Neural progenitor cell (in vitro differentiated cells): ENCODE measurements around the gene JAZF1.

Experiments used
- CTCF ChIP-seq: fragments of 200-600 bp; sonication (generic); IDR thresholded peaks from 2 replicates; pipeline ENCODE4 v1.5.1; 2017; ENCODE audit warnings: antibody characterized with exemption, mild to moderate bottlenecking
- EZH2 ChIP-seq: fragments of 200-600 bp; sonication (generic); IDR thresholded peaks from 2 replicates; pipeline ENCODE4 v1.6.1; 2017; ENCODE audit warnings: antibody characterized with exemption, mild to moderate bottlenecking, moderate library complexity
- EZH2phosphoT487 ChIP-seq: fragments of 200-600 bp; sonication (generic); IDR thresholded peaks from 2 replicates; pipeline ENCODE4 v1.6.1; 2017; ENCODE audit warnings: antibody characterized with exemption

GRCh38 chr7:28033386-28033785 is 147.2 kb downstream of the JAZF1 start:
- TF ChIP-seq CTCF (no peak), EZH2 (no peak), EZH2phosphoT487 (no peak)
